ENCODE data around the gene ARHGAP35. TPM values are rescaled to one million over a fixed set of nuclear protein-coding genes. Genes with fewer than 3 reads are reported as not detected.

ARHGAP35 gene
- 7.6 and 7.8 TPM in 2 replicates for polyA plus RNA-seq

DNA sequence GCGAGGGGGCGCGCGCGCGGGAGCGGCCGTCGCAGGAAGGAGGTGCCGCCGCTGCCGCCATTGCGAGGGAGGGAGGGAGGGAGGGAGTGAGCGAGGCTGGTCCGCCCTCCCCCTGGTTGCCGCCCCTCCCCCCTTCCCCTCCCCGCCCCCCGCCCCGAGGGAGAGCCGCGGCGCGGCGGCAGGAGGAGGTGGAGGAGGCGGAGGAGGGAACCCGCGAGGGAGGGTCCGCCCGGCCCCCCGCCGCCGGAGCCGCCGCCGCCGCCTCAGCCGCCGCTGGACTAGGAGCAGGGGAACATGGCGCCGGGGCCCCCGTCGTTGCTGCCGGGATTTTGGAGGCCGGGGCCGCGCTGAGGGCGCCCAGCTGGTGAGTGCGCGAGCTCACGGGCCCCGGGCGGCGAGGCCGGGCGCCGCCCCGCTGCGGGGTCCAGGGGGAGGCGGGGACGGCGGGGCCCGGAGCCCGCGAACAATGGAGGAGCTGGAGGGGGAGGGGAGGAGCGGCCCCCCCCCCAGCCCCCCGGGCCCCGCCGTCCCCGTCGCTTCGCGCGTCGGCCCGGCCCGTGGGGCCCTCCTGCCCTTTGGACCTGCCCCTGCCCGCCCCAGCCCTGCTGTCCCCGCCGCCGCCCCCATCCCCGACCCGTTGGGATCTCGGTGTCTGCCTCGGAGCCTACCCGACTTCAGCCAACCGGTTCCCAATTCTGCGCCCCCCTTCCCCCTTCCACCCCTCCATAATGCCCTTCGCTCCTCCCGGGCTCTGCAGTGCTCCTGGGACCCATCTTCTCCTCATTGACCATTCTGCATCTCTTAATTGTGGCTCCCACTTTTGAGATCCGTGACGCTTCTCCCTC lies at the start of gene ARHGAP35:
Gene ARHGAP35 (plus strand): TSS at position 152 of the 845 bp plus-strand sequence. CDS start 57,679 bp downstream, outside the sequence.

DNA sequence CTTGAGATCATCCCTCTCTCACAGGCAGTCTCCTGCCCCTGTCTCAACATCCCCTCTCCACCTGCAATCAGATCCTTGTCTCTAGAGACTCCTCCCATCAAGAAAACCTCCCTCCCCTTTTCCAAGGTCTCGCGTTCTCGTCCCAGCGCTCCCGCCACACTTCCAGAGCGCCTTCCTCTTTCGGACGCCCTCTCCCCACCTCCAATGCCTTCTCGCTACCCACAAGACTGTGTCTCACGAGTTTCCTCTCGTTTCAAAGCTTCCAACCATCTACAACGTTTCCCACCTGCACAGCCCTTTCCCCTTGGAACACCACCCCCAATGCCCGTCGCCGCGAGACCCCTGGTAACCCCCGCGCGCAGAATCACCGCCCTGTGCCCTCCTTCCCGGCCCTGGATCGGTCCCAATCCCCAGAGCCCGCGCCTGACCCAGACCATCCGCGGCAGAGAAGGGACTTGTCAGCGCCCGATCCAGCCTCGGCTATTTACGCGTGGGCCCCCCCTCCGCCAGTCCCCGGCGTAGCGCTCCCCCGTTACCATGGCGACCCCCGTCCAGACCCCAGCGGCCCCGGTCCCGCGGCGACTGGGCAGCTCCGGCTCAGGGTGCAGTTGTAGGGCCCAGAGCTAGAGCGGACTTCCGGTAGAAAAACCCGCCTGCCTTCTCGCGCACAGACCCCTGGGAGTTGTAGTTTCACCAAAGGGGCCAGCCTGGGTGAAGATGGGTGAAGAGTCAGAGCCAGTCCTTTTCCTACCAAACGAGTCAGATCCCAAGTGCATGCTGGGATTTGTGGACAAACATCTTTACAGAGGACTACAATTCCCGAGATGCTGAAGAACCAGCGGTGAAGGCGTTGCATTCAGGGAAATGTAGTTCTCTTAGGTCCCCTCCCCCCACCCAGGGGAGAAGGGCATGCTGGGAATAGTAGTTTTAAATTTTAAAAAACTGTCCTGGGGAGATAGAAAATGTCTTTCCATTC lies 10.3 kb upstream of the ARHGAP35 start, which contains the start of gene AP2S1:
Gene AP2S1 (minus strand): TSS at position 619 of the 976 bp plus-strand sequence. CDS start 80 bp downstream, at position 539.

Other genes with a start within 250 kb of the ARHGAP35 start
- not detected in 2 replicates for gene PTGIR, start 235.9 kb upstream of the ARHGAP35 start, polyA plus RNA-seq
- not detected in 2 replicates for gene GNG8, start 224.8 kb upstream of the ARHGAP35 start, polyA plus RNA-seq
- 3.3 and 7.1 TPM in 2 replicates for gene DACT3, start 199.8 kb upstream of the ARHGAP35 start, polyA plus RNA-seq
- 0.87 TPM in 1 of 2 replicates, not detected in the other for gene PRKD2, start 143.9 kb upstream of the ARHGAP35 start, polyA plus RNA-seq
- gene FKRP, start 114.9 kb upstream of the ARHGAP35 start, polyA plus RNA-seq: 9.0 and 9.2 TPM in 2 replicates
- gene STRN4, start 114.5 kb upstream of the ARHGAP35 start, polyA plus RNA-seq: 3.9 and 4.8 TPM in 2 replicates
- 0.21 TPM in 1 of 2 replicates, not detected in the other for gene SLC1A5, start 72.4 kb upstream of the ARHGAP35 start, polyA plus RNA-seq
- gene AP2S1, start 10.2 kb upstream of the ARHGAP35 start, polyA plus RNA-seq: 49.7 and 57.9 TPM in 2 replicates
- not detected in 2 replicates for gene NPAS1, start 158.8 kb downstream of the ARHGAP35 start, polyA plus RNA-seq
- gene TMEM160, start 187.6 kb downstream of the ARHGAP35 start, polyA plus RNA-seq: 1.7 and 2.0 TPM in 2 replicates

Measured in Purkinje cell (primary cell).